Measurements from ENCODE around the gene SELL.

The SELL gene

GRCh38 chr1:169650551-169650950, 60.9 kb downstream of the SELL start:
- Histone ChIP-seq H3K27me3 (ENCODE audit: control insufficient read depth in 5 of 5, insufficient read depth in 4 of 5, low read length in 5 of 5) (peaks cover 0 to under 1% (median 0%) of the 10 kb centered on the region in 5 donors), H3K9ac (ENCODE audit: low read length in 5 of 5) (no peak overlapping the region), H3K4me1 (ENCODE audit: control insufficient read depth in 5 of 5, insufficient read depth in 5 of 5, low read length in 5 of 5) (no peaks in the 10 kb centered on the region), H3K4me3 (ENCODE audit: low read depth in 1 of 5, low read length in 5 of 5) (no peak overlapping the region), H3K36me3 (ENCODE audit: control insufficient read depth in 5 of 5, insufficient read depth in 5 of 5, low read length in 5 of 5) (no peaks in the 10 kb centered on the region), H3K27ac (ENCODE audit: low read depth, low read length) (no peak overlapping the region), H3K9me3 (ENCODE audit: control insufficient read depth in 5 of 5, low read length in 5 of 5) (no peaks in the 10 kb centered on the region)

- Histone ChIP-seq H3K4me3 (ENCODE audit: low read depth in 1 of 5, low read length in 5 of 5) (no peak overlapping the region), H3K36me3 (ENCODE audit: control insufficient read depth in 5 of 5, insufficient read depth in 5 of 5, low read length in 5 of 5) (no peaks in the 10 kb centered on the region), H3K4me1 (ENCODE audit: control insufficient read depth in 5 of 5, insufficient read depth in 5 of 5, low read length in 5 of 5) (no peaks in the 10 kb centered on the region), H3K9ac (ENCODE audit: low read length in 5 of 5) (no peak overlapping the region), H3K27ac (ENCODE audit: low read depth, low read length) (no peak overlapping the region), H3K9me3 (ENCODE audit: control insufficient read depth in 5 of 5, low read length in 5 of 5) (no peaks in the 10 kb centered on the region), H3K27me3 (ENCODE audit: control insufficient read depth in 5 of 5, insufficient read depth in 4 of 5, low read length in 5 of 5) (peaks cover 0 to 4% (median 0%) of the 10 kb centered on the region in 5 donors)
These were observed 62.7 kb downstream of the SELL start for GRCh38 chr1:169648709-169649108.

GRCh38 chr1:169648187-169648586, 63.2 kb downstream of the SELL start:
- H3K4me3 ChIP-seq (ENCODE audit: low read depth in 1 of 5, low read length in 5 of 5), result no peak overlapping the region
- no peaks in the 10 kb centered on the region for H3K9me3 ChIP-seq (ENCODE audit: control insufficient read depth in 5 of 5, low read length in 5 of 5)
- no peak overlapping the region for H3K9ac ChIP-seq (ENCODE audit: low read length in 5 of 5)
- H3K27ac ChIP-seq (ENCODE audit: low read depth, low read length), result no peak overlapping the region
- no peaks in the 10 kb centered on the region for H3K4me1 ChIP-seq (ENCODE audit: control insufficient read depth in 5 of 5, insufficient read depth in 5 of 5, low read length in 5 of 5)
- H3K36me3 ChIP-seq (ENCODE audit: control insufficient read depth in 5 of 5, insufficient read depth in 5 of 5, low read length in 5 of 5), result no peaks in the 10 kb centered on the region
- peaks cover 0 to 4% (median 0%) of the 10 kb centered on the region in 5 donors for H3K27me3 ChIP-seq (ENCODE audit: control insufficient read depth in 5 of 5, insufficient read depth in 4 of 5, low read length in 5 of 5)

GRCh38 chr1:169647512-169647911, 63.9 kb downstream of the SELL start:
- Histone ChIP-seq H3K9ac (ENCODE audit: low read length in 5 of 5) (no peak overlapping the region), H3K4me3 (ENCODE audit: low read depth in 1 of 5, low read length in 5 of 5) (no peak overlapping the region), H3K36me3 (ENCODE audit: control insufficient read depth in 5 of 5, insufficient read depth in 5 of 5, low read length in 5 of 5) (no peaks in the 10 kb centered on the region), H3K27ac (ENCODE audit: low read depth, low read length) (no peak overlapping the region), H3K4me1 (ENCODE audit: control insufficient read depth in 5 of 5, insufficient read depth in 5 of 5, low read length in 5 of 5) (no peaks in the 10 kb centered on the region), H3K9me3 (ENCODE audit: control insufficient read depth in 5 of 5, low read length in 5 of 5) (no peaks in the 10 kb centered on the region), H3K27me3 (ENCODE audit: control insufficient read depth in 5 of 5, insufficient read depth in 4 of 5, low read length in 5 of 5) (peaks cover 0 to 4% (median 0%) of the 10 kb centered on the region in 5 donors)

GRCh38 chr1:169644297-169644696, 67.1 kb downstream of the SELL start:
- no peak overlapping the region for H3K27ac ChIP-seq (ENCODE audit: low read depth, low read length)
- H3K9ac ChIP-seq (ENCODE audit: low read length in 5 of 5), result no peak overlapping the region
- H3K27me3 ChIP-seq (ENCODE audit: control insufficient read depth in 5 of 5, insufficient read depth in 4 of 5, low read length in 5 of 5), result peaks cover 0 to 4% (median 0%) of the 10 kb centered on the region in 5 donors
- H3K4me3 ChIP-seq (ENCODE audit: low read depth in 1 of 5, low read length in 5 of 5), result no peak overlapping the region
- H3K9me3 ChIP-seq (ENCODE audit: control insufficient read depth in 5 of 5, low read length in 5 of 5), result no peaks in the 10 kb centered on the region
- no peaks in the 10 kb centered on the region for H3K4me1 ChIP-seq (ENCODE audit: control insufficient read depth in 5 of 5, insufficient read depth in 5 of 5, low read length in 5 of 5)
- no peaks in the 10 kb centered on the region for H3K36me3 ChIP-seq (ENCODE audit: control insufficient read depth in 5 of 5, insufficient read depth in 5 of 5, low read length in 5 of 5)

All from subcutaneous abdominal adipose tissue (tissue), 5 donors.